ENCODE results near the gene MRPS25.

GRCh38 chr3:15043408-15044171 is 21.5 kb downstream of the MRPS25 start:
- TF ChIP-seq, protein P1, sequence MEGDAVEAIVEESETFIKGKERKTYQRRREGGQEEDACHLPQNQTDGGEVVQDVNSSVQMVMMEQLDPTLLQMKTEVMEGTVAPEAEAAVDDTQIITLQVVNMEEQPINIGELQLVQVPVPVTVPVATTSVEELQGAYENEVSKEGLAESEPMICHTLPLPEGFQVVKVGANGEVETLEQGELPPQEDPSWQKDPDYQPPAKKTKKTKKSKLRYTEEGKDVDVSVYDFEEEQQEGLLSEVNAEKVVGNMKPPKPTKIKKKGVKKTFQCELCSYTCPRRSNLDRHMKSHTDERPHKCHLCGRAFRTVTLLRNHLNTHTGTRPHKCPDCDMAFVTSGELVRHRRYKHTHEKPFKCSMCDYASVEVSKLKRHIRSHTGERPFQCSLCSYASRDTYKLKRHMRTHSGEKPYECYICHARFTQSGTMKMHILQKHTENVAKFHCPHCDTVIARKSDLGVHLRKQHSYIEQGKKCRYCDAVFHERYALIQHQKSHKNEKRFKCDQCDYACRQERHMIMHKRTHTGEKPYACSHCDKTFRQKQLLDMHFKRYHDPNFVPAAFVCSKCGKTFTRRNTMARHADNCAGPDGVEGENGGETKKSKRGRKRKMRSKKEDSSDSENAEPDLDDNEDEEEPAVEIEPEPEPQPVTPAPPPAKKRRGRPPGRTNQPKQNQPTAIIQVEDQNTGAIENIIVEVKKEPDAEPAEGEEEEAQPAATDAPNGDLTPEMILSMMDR (conservative IDR thresholded peaks at IDR 0.05; ENCODE audit: low read length) = no peak
- no peak for TF ChIP-seq EZH2phosphoT487 (IDR thresholded peaks at IDR 0.05; ENCODE audit: borderline replicate concordance)

Measured in Loucy (cell line).